ENCODE data around the gene UROD.

DNA sequence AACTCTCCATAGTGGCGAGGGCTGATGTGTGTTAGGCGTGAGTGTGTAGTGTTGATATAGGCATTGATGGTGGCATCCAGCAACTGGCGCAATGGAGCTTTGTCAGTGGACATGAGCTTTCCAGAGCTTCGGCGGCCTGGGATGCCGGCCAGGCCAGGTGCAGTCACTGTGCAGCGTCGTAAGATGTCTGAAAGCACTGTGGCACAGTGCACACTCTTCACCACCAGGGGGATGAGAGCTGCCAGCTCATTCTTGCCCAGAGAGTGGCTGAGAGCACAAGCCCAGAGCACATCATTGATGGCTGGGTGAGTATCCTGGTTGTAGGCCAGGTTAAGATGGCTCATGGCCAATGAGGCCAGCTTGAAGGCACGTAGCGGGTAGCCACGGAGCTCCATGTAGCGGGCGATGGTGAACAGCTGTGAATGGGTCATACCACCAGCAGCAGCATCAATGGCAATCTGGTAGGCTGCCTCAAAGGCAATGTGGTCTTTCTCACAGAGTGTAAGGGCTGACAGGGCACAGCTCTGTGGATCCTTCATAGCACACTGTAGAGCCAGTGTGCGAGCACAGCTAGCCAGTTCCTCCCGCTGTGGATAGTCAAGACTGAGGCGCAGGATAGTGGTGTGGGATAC lies 6.7 kb downstream of the UROD start:
- TF ChIP-seq CTCF (IDR thresholded peaks at IDR 0.05) (peak; percentile 73), EZH2 (IDR thresholded peaks at IDR 0.05; ENCODE audit: borderline replicate concordance, insufficient read depth, low read depth, low read length, poor library complexity, severe bottlenecking) (no peak)

Data from B cell (primary cell).